ENCODE measurements around the gene SEMA4C. TPM values are rescaled to one million over a fixed set of nuclear protein-coding genes. Genes with fewer than 3 reads are reported as not detected.

Gene SEMA4C
- total and polyA plus RNA-seq, 12 donors: 14.1 to 43.8 (median 24.1) TPM

DNA sequence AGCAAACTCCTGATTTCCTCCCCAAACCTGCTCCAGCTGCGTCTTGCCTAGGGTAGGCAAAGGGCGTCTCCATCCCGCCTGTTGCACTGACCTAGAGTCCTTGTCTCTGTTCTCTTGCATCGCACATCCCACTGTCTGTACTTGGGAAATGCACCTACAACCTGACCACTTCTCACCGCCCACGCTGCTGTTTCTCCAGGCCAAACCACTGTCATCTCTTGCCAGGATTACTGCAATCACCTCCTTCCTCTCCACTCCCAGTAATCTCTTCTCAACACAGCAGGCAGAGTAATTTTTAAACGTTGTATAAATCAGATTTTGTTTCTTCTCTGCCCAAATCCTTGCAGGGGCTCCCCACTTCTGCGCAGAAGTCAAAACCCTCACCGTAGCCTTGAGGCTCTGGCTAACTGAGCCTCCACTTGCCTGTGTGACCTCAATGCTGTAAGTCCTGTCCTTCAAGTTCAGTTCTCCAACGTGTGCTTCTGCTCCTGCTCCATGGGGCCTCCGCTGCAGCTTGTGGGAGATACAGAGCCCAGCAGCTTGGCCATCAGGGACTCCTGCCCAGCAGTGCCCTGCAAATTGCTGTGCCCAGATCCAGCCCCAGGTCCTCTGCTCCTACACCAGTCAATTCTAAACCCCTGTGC is 27.7 kb upstream of the SEMA4C start:
- H3K27ac ChIP-seq: no peak overlapping the region

DNA sequence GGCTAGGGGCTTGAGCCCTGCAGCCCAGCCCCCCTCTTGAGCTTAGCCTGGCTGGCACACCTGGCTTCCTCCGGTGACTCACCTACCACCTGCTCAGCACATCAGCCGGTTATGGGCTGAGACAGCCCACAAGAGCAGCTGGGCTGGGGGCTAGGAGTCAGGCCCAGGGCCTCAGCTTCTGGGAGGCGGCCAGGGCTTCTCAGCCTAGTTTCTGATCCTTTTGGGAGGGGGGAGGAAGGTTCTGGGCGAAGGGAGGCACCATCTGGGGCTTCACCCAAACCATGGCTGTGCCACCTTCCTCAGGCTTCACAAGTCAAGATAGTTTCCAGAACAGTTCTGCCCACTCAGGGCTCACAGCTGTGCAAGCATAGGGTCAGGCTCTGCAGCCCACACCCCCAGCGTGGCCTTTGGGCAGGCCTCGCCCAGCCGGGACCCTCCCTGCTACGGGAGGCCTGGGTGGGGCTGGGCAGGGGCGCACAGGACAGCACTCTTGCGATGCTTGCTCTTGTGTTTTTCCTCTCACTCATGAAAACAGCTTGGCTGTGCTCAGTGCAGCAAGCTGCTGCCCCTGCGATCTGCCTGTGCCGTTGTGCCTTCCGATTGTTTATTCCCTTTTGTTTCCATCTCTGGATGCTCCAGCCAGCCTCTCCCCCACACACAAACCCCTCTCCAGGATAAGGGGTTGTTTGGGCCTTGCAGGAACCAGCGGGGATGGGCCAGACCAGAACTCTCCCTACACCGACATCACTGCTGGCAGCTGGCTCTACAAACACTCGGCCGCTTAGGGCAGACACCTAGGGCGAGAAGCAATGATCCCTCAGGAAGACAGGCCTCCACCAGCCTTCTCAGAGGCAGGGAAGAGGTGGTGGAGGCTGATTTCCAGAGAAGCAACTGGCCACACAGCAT is 26.1 kb upstream of the SEMA4C start:
- H3K9me3 ChIP-seq: no peaks in the 10 kb centered on the region
- DNase-seq (no peak), ATAC-seq (no peak)
- no peaks in the 10 kb centered on the region for H3K36me3 ChIP-seq
- H3K27me3 ChIP-seq: no peaks in the 10 kb centered on the region
- intact Hi-C loops (cut with DNase I): no loop called here
- peaks cover 3 to 40% (median 18%) of the 10 kb centered on the region in 9 donors for H3K4me1 ChIP-seq
- TF ChIP-seq, protein P1, sequence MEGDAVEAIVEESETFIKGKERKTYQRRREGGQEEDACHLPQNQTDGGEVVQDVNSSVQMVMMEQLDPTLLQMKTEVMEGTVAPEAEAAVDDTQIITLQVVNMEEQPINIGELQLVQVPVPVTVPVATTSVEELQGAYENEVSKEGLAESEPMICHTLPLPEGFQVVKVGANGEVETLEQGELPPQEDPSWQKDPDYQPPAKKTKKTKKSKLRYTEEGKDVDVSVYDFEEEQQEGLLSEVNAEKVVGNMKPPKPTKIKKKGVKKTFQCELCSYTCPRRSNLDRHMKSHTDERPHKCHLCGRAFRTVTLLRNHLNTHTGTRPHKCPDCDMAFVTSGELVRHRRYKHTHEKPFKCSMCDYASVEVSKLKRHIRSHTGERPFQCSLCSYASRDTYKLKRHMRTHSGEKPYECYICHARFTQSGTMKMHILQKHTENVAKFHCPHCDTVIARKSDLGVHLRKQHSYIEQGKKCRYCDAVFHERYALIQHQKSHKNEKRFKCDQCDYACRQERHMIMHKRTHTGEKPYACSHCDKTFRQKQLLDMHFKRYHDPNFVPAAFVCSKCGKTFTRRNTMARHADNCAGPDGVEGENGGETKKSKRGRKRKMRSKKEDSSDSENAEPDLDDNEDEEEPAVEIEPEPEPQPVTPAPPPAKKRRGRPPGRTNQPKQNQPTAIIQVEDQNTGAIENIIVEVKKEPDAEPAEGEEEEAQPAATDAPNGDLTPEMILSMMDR (IDR thresholded peaks at IDR 0.05): no peak
- WGBS, 2 donors: 81 to 88% methylated on average over 18 of the region's 18 CpGs
- no peak overlapping the region for H3K4me3 ChIP-seq
- H3K27ac ChIP-seq: no peak overlapping the region

More for the DNA sequence above, 27.7 kb upstream of the SEMA4C start:
- Histone ChIP-seq H3K9me3 (no peaks in the 10 kb centered on the region), H3K4me1 (peaks cover 0 to 24% (median 9%) of the 10 kb centered on the region in 9 donors), H3K36me3 (no peaks in the 10 kb centered on the region), H3K27me3 (no peaks in the 10 kb centered on the region), H3K4me3 (no peak overlapping the region)
- ATAC-seq (no peak), DNase-seq (no peak)
- TF ChIP-seq, protein P1 (IDR thresholded peaks at IDR 0.05): no peak
- 73 to 74% methylated on average over 11 of the region's 11 CpGs for WGBS, 2 donors
- intact Hi-C loops (cut with DNase I): no loop called here

DNA sequence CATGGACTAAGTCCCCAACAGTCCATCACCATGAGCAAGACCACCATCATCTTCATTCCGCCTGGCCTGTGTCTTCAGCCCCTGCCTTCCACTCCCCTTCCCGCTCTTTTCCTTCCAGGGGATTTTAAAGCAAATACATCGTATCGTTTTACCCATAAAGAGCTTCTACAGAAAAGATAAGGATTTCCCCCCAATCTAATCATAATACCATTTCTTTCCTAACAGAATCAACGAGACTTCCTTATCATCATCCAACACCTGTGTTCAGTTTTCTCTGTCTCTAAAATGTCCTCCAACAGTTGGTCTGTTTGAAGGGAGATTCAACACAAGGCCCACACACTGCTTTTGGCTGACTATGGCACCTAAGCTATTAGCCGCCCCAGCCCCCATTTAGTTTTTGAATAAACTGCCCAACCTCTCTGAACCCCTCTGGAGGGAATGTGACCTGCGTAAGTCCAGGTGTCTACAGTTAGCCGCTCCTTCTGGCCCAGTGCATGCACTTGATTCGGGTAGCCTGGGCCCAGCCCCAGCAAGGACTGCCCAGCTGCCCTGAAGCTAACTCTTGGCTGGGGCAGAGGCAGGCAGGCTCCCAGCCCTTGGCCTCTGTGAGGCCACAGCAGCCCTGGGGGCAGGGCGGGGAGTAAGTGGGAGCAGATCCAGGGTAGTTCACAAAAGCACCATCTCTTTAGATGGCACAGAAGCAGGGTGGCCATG is 25.3 kb upstream of the SEMA4C start:
- Histone ChIP-seq H3K36me3 (no peaks in the 10 kb centered on the region), H3K4me1 (peaks cover 3 to 48% (median 26%) of the 10 kb centered on the region in 9 donors), H3K9me3 (no peaks in the 10 kb centered on the region), H3K4me3 (no peak overlapping the region), H3K27me3 (no peaks in the 10 kb centered on the region), H3K27ac (no peak overlapping the region)
- DNase-seq (no peak), ATAC-seq (peak in 3 of 8 donors; percentile 28 to 43 (median 36))
- WGBS, 2 donors: 87 to 90% methylated on average over 10 of the region's 10 CpGs
- TF ChIP-seq, protein P1 (IDR thresholded peaks at IDR 0.05): no peak
- intact Hi-C loops (cut with DNase I): no loop called here

- peaks cover 3 to 51% (median 28%) of the 10 kb centered on the region in 9 donors for H3K4me1 ChIP-seq
- intact Hi-C loops (cut with DNase I): no loop called here
- H3K4me3 ChIP-seq: no peak overlapping the region
- TF ChIP-seq, protein P1 (IDR thresholded peaks at IDR 0.05): no peak
- H3K36me3 ChIP-seq: no peaks in the 10 kb centered on the region
- H3K27ac ChIP-seq: no peak overlapping the region
- DNase-seq: no peak
- H3K27me3 ChIP-seq: no peaks in the 10 kb centered on the region
- no peaks in the 10 kb centered on the region for H3K9me3 ChIP-seq
- 97 to 100% methylated on average over 3 of the region's 3 CpGs for WGBS, 2 donors
- ATAC-seq: no peak
These were observed 24.3 kb upstream of the SEMA4C start for GRCh38 chr2:96894151-96894531.
